HK-2 (cell line): Measurements from ENCODE around the gene NACC2.
"Not testable (repeated sequence)": the region's sequence is repeated elsewhere in the genome, so short reads cannot be mapped to it uniquely, and the experiment has no call there.

Experiments used
- DNase-seq: peaks from one replicate; pipeline ENCODE4 v3.0.0-alpha.2; 2018; ENCODE audit not compliant: unreplicated experiment

The NACC2 gene

GRCh38 chr9:136080716-136081112 lies 14.4 kb downstream of the NACC2 start:
- no peak for DNase-seq

GRCh38 chr9:136079916-136080246 lies 15.2 kb downstream of the NACC2 start:
- no peak for DNase-seq

DNA sequence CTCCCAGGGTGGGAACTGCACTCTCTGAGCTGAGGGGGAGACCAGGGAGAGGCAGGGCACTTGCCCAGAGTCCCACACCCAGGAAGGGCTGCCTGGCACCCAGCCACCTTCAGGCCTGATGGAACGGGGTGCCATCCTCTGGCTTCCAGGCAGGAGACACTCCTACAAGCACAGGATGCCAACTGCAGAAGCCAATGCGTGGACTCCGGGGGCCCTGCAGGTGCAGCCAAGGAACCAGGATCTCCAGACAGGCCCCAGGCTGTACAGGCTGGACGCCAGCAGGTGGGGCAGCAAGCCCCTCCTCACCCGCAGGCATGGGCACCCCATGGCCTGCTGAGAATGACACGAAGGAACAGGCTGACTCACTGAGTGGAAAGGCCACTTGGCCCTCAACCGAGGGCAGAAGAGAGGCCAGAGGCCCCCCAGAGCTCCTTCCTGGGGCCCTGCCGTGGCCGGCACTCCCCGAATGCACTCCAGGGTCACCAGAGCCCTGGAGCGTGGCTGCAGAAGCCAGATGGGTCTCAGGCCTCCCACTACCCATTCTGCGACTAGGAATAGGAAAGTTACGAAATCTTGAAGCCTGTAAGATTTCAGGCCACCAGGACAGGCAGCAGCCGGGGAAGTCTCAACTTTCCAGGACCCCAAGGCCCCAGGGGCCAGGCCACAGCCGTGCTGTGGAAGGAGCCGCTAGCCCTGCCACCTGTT lies 15.7 kb downstream of the NACC2 start:
- no peak for DNase-seq

DNA sequence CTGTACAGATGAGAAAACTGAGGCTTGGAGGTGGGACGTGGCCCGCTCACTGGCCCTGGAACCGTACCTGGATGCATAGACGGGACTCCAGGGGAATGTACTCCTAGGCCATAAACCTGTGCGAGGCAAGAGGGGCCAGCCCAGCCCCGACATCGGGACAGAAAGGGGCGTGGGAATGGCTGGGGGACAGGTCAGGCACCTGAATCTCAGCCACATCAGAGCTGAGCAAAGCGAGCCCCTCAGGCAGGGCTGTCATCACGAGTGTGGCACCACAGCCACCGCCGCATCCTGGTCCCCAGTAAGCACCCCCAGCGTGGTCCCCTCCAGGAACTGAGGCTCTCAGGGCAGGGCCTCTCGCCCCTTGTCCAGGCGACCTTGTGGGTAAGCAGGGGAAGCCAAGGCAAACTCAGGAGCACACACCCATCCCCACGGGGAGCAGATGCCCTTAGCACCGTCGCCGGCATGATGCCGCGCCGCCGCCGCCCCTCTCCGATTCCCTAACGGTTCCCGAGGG lies 16.5 kb downstream of the NACC2 start:
- DNase-seq: no peak

- no peak for DNase-seq
These were observed 17.1 kb downstream of the NACC2 start for GRCh38 chr9:136078024-136078423.

DNA sequence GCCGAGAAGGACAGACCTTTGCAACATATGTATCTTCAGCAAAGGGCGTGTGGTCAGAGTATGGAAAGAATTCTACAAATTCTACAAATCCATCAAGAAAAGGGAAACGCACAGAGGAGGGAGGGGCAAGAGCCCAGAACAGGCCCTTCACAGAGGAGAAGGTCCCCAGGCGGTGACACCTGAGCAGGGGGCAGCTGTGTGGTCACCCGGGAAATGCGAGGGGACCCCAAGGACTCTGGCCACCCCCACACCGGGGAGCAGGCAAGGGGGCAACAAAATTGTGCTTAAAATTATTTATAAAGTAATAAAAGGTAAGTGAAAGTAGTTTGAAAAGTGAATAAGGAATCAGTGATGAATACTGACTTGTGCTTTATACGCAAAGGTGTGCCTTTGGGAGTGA lies 17.6 kb downstream of the NACC2 start:
- DNase-seq: no peak

DNA sequence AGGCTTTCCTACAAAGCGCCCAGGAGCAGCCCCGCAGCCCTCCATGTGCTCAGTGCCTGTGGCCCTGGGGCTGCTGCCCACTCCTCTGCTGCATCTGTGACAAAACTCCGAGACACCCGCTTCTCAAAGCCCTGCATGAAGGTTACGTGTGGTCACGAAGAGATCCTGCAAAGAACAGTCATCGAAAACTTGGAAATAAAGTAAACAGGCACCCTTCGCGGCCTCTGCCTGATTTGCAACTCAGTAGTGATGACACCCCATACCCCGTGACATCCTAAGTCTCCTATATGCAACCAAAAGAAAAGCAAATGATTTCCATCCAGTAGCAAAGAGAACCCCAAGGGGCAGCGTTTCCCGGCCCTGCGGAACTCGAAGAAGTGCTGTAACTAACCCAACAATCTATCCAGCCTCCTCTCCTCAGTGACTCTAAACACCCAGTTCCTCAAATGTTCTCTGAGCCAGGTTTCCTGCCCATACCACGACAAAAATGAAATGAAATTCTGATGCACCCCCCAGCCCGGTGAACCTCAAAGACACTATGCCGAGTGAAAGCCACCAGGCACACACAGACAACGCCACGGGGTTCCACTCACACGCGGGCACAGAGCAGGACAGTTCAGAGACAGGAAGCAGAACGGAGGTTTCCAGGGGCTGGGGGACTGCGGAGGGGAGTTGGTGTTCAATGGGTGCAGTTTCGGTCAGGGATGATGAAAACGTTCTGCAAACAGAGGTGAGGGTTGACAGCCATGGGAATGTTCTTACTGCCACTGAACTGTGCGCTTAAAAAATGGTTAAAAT lies 19.0 kb downstream of the NACC2 start:
- no peak for DNase-seq

GRCh38 chr9:136075134-136075841 lies 19.8 kb downstream of the NACC2 start:
- DNase-seq: no peak

- DNase-seq: no peak
These were observed 20.4 kb downstream of the NACC2 start for GRCh38 chr9:136074706-136075105.

GRCh38 chr9:136062657-136063439 lies 32.2 kb downstream of the NACC2 start:
- DNase-seq: no peak

GRCh38 chr9:136061916-136062315 lies 33.2 kb downstream of the NACC2 start:
- DNase-seq: not testable (repeated sequence)

DNA sequence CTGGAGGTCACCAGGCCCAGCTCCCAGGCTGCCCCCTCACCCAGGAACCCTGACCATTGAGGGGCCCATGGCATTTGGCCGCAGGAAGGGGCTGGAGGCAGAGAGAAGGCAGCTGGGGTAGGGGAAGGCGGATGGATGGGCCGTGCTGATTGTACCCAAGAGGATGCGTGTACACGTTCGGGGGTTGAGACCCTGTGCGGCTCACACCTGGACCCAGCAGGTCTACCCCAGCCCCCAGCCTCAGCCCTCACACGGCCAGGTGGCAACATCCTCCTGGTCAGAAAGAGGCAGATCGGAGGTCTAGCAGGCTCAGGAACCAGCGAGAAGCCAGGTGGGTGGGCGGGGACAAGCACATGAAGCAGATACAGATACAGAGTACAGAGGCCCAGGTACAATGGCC lies 33.7 kb downstream of the NACC2 start:
- no peak for DNase-seq

GRCh38 chr9:136060671-136061371 lies 34.3 kb downstream of the NACC2 start:
- DNase-seq: no peak

DNA sequence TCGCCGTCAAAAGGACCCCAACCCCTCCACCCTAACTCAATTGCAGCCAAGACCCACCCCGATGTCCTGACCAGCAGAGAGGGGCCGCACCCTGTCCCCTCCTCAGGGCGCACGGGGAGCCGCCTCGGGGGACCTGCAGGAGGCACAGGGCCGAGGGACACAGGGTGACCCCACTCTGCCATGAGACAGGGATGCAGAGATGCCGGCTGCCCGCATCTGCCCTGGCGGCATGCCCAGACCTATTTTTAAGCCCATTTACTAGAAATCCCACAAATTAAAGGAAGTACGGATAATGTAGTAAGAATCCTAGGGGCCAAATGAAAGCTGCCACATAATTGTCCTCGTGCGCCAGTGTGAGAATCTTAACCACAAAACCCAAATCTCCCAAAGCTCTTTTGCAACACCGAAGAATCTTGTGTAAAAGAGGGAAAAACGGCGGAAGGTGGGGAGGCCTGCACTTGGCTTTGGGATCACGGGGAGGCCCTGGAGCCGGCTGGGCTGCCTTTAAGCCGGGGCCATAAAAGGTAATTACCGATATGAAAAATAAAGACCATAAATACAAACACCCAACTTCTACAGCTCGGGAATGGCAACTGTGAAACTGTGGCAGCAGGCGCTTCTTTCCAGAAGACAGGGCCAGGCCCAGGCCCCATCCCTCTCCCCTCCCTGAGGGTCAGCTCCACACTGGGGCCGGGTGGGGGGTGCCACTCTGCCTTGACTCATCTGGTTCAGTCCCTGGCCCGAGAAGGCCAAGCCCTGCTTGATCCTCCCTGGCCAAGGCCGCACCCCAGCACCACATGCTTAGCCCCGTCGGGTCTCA lies 35.0 kb downstream of the NACC2 start:
- no peak for DNase-seq

GRCh38 chr9:136059321-136059791 lies 35.7 kb downstream of the NACC2 start:
- no peak for DNase-seq

DNA sequence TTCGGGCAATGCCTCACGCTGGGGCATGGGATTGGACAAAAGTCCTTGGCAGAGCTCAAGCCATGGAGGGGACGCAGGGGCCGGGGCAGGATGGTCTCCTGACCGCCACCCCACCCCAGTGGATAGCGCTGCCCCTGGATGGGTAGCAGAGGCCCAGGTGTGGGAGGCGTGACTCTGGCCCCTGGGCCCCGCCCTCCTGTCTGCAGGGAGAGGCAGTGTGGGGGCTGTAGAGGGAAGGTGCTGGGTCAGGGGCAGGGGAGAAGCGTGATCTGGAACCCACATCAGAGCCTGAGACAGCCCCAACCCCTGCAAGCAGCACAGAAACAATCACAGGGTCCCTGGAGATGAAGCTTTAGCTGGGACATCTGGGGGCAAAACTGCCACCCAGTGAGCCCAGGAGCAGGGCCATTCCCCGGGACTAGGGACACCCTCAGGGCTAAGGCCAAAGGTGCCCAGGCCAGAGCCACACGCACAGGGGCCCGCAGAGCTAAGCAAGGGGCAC lies 36.2 kb downstream of the NACC2 start:
- no peak for DNase-seq

DNA sequence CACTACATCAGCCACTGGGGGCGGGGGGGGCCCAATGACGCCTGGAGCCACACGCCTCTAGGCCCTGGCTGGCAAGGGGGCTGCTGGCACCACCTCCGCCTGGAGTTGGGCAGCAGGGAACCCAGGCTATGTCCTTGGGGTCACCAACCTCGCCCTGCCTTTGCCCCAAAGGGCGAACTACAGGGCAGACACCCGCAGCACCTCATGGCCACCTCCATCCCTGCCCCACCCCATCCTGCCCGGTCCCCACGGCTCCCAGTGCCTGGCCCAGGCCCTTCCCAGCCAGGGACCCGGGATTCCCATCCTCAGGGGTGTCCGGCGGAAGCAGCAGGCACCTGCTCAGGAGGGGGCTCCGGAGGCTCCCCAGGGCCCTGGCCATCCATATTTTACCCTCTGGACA lies 37.0 kb downstream of the NACC2 start:
- DNase-seq: no peak

DNA sequence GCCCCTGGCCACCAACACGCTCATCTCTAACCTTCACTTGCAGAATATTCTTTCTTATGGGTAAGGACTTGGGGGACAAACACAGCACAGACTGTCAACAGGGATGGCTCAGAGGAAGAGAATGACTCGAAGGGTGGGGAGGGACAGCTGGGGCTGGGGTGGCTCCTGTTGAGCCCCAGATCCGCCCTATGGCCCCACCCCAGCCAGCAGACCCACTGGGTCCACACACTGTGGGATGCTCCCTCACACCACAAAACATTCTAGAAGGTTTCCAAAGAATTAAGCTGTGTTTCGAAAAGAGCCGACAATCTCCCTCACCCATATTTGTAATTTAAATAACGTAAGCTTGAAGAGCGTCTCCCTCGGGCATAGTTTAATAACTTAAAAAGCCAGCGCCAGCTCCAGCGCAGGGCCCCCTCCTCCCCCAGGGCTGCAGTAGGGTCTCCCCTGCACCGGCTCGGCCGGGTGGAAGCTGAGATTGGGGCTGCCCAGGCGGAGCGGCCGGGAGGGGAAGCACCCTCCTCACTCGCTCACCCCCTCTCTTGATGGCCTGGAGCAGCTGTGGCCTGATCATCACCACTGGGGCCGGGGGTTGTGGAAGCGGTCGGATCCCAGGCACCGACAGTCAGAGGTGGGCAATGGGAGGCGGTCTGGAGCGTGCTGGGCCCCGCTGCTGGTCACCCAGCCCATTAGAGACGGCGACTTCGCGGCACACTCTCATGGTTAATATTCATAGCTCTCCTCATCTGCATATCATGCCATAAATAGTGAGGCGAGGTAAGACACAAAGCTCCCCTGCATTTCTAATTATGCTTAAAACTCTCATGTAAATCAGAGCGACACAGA lies 37.6 kb downstream of the NACC2 start:
- DNase-seq: no peak
